Gastroesophageal sphincter (tissue), 4 donors: ENCODE measurements around the gene CSF3R. TPM values are rescaled to one million over a fixed set of nuclear protein-coding genes. Genes with fewer than 3 reads are reported as not detected.

Experiments used
- ATAC-seq: fragments of 150-250 bp; one replicate; pipeline ENCODE4 v1.9.1; 2016; ENCODE audit warnings: mild to moderate bottlenecking, moderate library complexity
- H3K27ac ChIP-seq, 4 donors: fragments of 200-600 bp; sonication (generic) in 3 of 4; 1 replicate in 3 of 4; 2 replicates in 1 of 4; pipeline ENCODE4 v1.5.1; 2016 to 2019
- H3K27me3 ChIP-seq: fragments of 200-600 bp; sonication (generic); one replicate; pipeline ENCODE4 v1.5.1; 2019
- H3K36me3 ChIP-seq, 2 donors: fragments of 200-600 bp; sonication (generic); one replicate each; pipeline ENCODE4 v1.5.1; 2019; ENCODE audit warnings: control low read depth in 1 of 2
- H3K4me1 ChIP-seq, 3 donors: fragments of 200-600 bp; sonication (generic); 1 replicate in 2 of 3; 2 replicates in 1 of 3; pipeline ENCODE4 v1.5.1; 2016 to 2019; ENCODE audit warnings: control low read depth in 2 of 3
- H3K4me3 ChIP-seq, 2 donors: fragments of 200-600 bp; sonication (generic); one replicate each; pipeline ENCODE4 v1.5.1; 2019; ENCODE audit warnings: mild to moderate bottlenecking in 1 of 2, moderate library complexity in 1 of 2
- H3K9me3 ChIP-seq, 3 donors: fragments of 200-600 bp; sonication (generic); one replicate each; pipeline ENCODE4 v1.5.1; 2017 to 2019; ENCODE audit warnings: control low read depth in 2 of 3
- EP300 ChIP-seq: sonication (generic); formaldehyde crosslinking; IDR thresholded peaks from one replicate; pipeline ENCODE4 v1.6.1; 2017; ENCODE audit warnings: antibody characterized with exemption, mild to moderate bottlenecking
- POLR2A ChIP-seq, 2 donors: fragments of 450-650 bp; IDR thresholded peaks; one replicate each; pipeline ENCODE4 v1.6.1; 2017; ENCODE audit warnings: antibody characterized with exemption in 2 of 2, mild to moderate bottlenecking in 2 of 2, moderate library complexity in 1 of 2
- POLR2AphosphoS5 ChIP-seq: sonication (generic); formaldehyde crosslinking; IDR thresholded peaks from one replicate; pipeline ENCODE4 v1.6.1; 2017; ENCODE audit warnings: antibody characterized with exemption
- WGBS, 2 donors: methylation state at CpG; one replicate each; pipeline ENCODE4 v1.1.5; 2018; ENCODE audit warnings: low coverage in 1 of 2; 5-methylcytosine and 5-hydroxymethylcytosine counted together
- total RNA-seq, 4 donors: library from RNA; depleted of rRNA; stranded (reverse); fragments of >200 nt; gene quantifications; one replicate each; pipeline ENCODE4 v1.1.0, GENCODE V29; 2016
- TF ChIP-seq, protein P1 (sequence below), 4 experiments: fragments of 200-600 bp in 2 of 4; fragments of 450-650 bp in 2 of 4; sonication (generic) in 1 of 4; IDR thresholded peaks; one replicate each; pipeline ENCODE4 v1.5.1; 2017 to 2019; ENCODE audit warnings: antibody characterized with exemption in 4 of 4, mild to moderate bottlenecking in 2 of 4, moderate library complexity in 2 of 4

The CSF3R gene
- total RNA-seq, 4 donors from 2014 or later, result 2.7 to 26.8 (median 10.1) TPM

DNA sequence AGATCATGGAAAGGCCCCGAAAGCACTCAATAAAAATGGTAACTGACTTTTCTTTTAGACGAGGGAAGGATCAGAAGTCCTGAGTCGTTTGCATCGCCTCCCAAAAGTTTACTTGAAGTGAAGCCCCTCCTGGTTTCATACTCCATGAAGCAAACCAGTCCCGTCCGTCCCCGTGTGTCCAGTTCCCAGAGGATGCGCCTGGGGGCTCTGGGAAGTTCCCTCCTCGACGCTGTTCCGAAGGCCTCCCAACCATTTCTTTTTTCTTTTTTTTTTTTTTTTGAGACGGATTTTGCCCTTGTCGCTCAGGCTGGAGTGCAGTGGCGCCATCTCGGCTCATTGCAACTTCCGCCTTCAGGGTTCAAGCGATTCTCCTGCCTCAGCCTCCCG, 31.8 kb downstream of the CSF3R start:
- Histone ChIP-seq H3K4me3 (peak overlapping the region; percentile 40 to 69), H3K36me3 (peaks cover 0 to 22% of the 10 kb centered on the region in 2 donors), H3K9me3 (no peaks in the 10 kb centered on the region), H3K27me3 (no peaks in the 10 kb centered on the region), H3K4me1 (peaks cover 0 to 17% (median 5%) of the 10 kb centered on the region in 3 donors), H3K27ac (peak overlapping the region; percentile 84 to 97 (median 92))
- ATAC-seq, result peak; percentile 0
- WGBS, 2 donors, result 28 to 40% methylated on average over 1 to 12 of the region's 18 CpGs
- TF ChIP-seq POLR2AphosphoS5 (no peak), POLR2A (IDR thresholded peaks at IDR 0.05) (no peak), EP300 (no peak)
- TF ChIP-seq, protein P1, sequence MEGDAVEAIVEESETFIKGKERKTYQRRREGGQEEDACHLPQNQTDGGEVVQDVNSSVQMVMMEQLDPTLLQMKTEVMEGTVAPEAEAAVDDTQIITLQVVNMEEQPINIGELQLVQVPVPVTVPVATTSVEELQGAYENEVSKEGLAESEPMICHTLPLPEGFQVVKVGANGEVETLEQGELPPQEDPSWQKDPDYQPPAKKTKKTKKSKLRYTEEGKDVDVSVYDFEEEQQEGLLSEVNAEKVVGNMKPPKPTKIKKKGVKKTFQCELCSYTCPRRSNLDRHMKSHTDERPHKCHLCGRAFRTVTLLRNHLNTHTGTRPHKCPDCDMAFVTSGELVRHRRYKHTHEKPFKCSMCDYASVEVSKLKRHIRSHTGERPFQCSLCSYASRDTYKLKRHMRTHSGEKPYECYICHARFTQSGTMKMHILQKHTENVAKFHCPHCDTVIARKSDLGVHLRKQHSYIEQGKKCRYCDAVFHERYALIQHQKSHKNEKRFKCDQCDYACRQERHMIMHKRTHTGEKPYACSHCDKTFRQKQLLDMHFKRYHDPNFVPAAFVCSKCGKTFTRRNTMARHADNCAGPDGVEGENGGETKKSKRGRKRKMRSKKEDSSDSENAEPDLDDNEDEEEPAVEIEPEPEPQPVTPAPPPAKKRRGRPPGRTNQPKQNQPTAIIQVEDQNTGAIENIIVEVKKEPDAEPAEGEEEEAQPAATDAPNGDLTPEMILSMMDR (IDR thresholded peaks at IDR 0.05), result no peak

DNA sequence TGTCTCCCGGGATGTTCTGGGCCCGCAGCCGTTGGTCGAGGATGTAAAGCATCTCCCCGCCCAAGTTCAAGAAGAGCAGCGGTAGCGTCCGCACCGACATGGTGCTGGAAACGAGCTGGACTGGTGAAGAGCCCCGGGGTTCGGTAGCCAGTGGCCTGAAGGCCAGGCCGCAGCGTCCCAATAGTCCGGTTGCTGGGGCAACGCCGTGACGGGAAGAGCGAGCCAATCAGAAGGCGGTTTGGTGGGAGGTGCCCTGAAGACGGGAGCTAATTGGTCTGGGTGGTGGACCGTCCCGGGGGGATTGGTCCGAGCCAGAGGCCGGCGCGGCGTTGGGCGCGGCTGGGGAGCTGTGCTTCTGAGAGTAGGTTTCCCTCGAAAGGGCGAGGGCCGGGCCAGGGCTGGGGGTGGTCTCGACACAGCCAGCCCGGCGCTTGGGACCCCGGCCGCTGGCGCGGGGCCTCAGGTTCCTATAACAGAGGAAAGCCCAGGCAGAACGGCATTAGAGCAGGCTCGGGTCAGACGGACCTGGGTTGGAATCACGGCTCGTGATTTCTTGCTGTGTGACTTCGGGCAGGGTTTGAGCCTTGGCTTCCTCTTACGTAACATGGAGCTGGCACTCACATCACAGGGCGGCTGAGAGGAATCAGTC, 32.3 kb downstream of the CSF3R start, which contains the start of gene OSCP1:
OSCP1 (minus strand) TSS at position 182 of the 649 bp plus-strand sequence; CDS start at position 100, 82 bp downstream.
- 0% methylated on average over 6 to 9 of the region's 48 CpGs for WGBS, 2 donors
- no peaks in the 10 kb centered on the region for H3K27me3 ChIP-seq
- peak within 1 kb of the TSS; percentile 40 to 69 for H3K4me3 ChIP-seq
- TF ChIP-seq POLR2AphosphoS5 (peak; percentile 95), EP300 (no peak), POLR2A (IDR thresholded peaks at IDR 0.05) (peak; percentile 84 to 87)
- TF ChIP-seq, protein P1 (IDR thresholded peaks at IDR 0.05), result no peak
- ATAC-seq, result peak; percentile 100
- peak within 1 kb of the TSS; percentile 84 to 97 (median 92) for H3K27ac ChIP-seq
- peaks cover 0 to 17% (median 5%) of the 10 kb centered on the region in 3 donors for H3K4me1 ChIP-seq
- no peaks in the 10 kb centered on the region for H3K9me3 ChIP-seq
- H3K36me3 ChIP-seq, result peaks cover 0 to 16% of the 10 kb centered on the region in 2 donors

DNA sequence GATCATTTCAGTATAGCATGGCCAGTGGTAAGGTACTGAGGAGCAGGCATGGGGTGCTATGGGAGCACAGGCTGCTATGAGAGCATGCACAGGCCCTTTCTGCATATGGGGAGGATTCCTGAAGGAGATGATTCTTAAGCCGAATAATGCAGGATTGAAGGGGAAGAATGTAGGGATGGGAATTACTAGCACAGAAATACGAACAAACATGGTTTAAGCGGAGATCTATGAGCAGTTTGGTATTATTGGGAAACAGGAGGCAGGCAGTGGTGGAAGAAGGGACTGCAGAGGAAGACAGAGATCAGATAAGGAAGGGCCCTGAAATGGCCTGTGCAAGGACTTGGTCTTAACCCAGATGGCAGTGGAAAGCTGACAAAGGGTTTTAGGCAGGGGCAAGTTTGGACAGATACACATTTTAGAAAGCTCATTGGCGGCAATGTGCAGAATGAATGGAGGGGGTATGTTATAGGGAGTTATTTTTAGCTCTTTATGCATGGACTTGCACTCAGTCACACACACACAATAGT, 34.1 kb downstream of the CSF3R start:
- H3K27ac ChIP-seq, result no peak overlapping the region
- no peaks in the 10 kb centered on the region for H3K9me3 ChIP-seq
- ATAC-seq, result no peak
- H3K4me1 ChIP-seq, result peaks cover 0 to 17% (median 5%) of the 10 kb centered on the region in 3 donors
- no peaks in the 10 kb centered on the region for H3K36me3 ChIP-seq
- H3K4me3 ChIP-seq, result no peak overlapping the region
- no peaks in the 10 kb centered on the region for H3K27me3 ChIP-seq
- 89 to 94% methylated on average over 4 of the region's 4 CpGs for WGBS, 2 donors
- TF ChIP-seq POLR2A (IDR thresholded peaks at IDR 0.05) (no peak), EP300 (no peak), POLR2AphosphoS5 (no peak)
- TF ChIP-seq, protein P1 (IDR thresholded peaks at IDR 0.05), result no peak

DNA sequence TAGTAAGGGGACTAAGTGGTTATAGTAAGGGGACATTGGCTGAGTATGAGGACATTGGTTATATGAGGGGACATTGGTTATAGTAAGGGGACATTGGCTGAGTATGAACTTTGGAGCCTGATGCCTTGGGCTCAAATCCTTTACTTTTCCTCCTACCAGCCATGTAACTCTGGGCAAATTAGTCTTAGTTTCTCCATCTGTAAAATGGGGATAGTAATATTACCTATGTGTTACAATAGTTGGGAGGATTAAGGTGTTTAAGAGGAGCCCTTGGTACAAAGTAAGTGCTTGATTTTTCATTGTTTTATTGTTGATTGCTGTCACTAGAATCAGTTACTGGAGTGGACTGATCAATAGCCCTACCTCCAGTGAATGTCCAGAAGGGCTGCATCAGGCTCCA, 35.3 kb downstream of the CSF3R start:
- Histone ChIP-seq H3K4me1 (peaks cover 0 to 17% (median 5%) of the 10 kb centered on the region in 3 donors), H3K9me3 (no peaks in the 10 kb centered on the region), H3K4me3 (no peak overlapping the region), H3K36me3 (peaks cover 0 to 4% of the 10 kb centered on the region in 2 donors), H3K27me3 (no peaks in the 10 kb centered on the region), H3K27ac (no peak overlapping the region)
- no peak for ATAC-seq
- TF ChIP-seq POLR2AphosphoS5 (no peak), EP300 (no peak), POLR2A (IDR thresholded peaks at IDR 0.05) (no peak)
- TF ChIP-seq, protein P1 (IDR thresholded peaks at IDR 0.05), result no peak

DNA sequence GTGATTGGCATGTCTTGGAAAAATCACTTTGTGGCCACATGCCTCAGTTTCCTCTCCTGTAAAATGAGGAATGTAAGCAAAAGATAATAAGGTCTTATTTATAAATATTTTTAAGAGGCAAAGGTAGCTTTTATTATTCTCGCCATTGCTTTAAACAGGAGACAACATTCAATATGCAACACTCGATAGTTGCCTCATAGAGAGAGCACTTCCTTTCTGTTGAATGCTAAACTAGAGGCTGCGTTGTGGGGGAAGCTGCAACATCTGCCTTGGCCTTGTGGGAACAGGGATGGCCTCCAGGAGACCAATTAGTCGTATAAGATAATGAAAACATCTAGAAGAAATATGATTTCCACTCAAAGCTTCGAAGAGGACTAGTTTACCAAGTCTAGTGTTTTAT, 36.0 kb downstream of the CSF3R start:
- no peak overlapping the region for H3K27ac ChIP-seq
- no peak overlapping the region for H3K4me3 ChIP-seq
- TF ChIP-seq, protein P1 (IDR thresholded peaks at IDR 0.05), result no peak
- no peak for TF ChIP-seq EP300
- no peak for TF ChIP-seq POLR2A (IDR thresholded peaks at IDR 0.05)
- TF ChIP-seq POLR2AphosphoS5, result no peak
- no peak for ATAC-seq
- 40 to 63% methylated on average over 5 of the region's 5 CpGs for WGBS, 2 donors
- H3K36me3 ChIP-seq, result peaks cover 0 to 4% of the 10 kb centered on the region in 2 donors
- H3K27me3 ChIP-seq, result no peaks in the 10 kb centered on the region
- H3K4me1 ChIP-seq, result peaks cover 0 to 17% (median 5%) of the 10 kb centered on the region in 3 donors
- H3K9me3 ChIP-seq, result no peaks in the 10 kb centered on the region
